Measurements from ENCODE around the gene IL16.

The IL16 gene

GRCh38 chr15:81308260-81308659 lies 111.6 kb downstream of the IL16 start:
- TF ChIP-seq, protein P1, sequence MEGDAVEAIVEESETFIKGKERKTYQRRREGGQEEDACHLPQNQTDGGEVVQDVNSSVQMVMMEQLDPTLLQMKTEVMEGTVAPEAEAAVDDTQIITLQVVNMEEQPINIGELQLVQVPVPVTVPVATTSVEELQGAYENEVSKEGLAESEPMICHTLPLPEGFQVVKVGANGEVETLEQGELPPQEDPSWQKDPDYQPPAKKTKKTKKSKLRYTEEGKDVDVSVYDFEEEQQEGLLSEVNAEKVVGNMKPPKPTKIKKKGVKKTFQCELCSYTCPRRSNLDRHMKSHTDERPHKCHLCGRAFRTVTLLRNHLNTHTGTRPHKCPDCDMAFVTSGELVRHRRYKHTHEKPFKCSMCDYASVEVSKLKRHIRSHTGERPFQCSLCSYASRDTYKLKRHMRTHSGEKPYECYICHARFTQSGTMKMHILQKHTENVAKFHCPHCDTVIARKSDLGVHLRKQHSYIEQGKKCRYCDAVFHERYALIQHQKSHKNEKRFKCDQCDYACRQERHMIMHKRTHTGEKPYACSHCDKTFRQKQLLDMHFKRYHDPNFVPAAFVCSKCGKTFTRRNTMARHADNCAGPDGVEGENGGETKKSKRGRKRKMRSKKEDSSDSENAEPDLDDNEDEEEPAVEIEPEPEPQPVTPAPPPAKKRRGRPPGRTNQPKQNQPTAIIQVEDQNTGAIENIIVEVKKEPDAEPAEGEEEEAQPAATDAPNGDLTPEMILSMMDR (IDR thresholded peaks at IDR 0.05; ENCODE audit: borderline replicate concordance, control extremely low read depth, extremely low read depth, insufficient read depth, missing control alignments), result no peak
- no peak for DNase-seq (ENCODE audit: low spot score)
- in situ Hi-C loops (cut with MboI; ENCODE audit: low sequenced_read_pairs, unreplicated experiment), result no loop called here

GRCh38 chr15:81309647-81310450 lies 113.2 kb downstream of the IL16 start:
- TF ChIP-seq, protein P1 (IDR thresholded peaks at IDR 0.05; ENCODE audit: borderline replicate concordance, control extremely low read depth, extremely low read depth, insufficient read depth, missing control alignments), result no peak
- DNase-seq (ENCODE audit: low spot score), result no peak
- in situ Hi-C loops (cut with MboI; ENCODE audit: low sequenced_read_pairs, unreplicated experiment), result no loop called here

DNA sequence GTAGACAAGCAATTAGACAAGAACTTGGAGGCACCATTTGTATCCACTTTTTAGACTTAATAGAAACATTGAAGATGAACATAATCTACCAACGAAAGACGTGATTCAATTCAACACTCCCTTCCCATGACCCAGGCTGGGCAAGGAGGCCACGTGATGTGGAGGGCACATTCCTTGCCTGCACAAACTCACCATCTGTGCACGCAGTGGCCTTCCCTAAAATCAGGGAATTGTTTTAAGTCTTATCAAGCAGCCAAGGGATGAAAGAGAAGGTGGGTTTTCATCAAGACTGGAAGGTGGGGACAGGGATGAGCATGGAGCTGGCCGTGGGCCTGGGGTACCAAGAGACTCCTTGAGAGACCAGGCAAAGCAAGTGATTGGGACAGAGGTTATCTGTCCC lies 113.8 kb downstream of the IL16 start:
- no peak for DNase-seq (ENCODE audit: low spot score)
- TF ChIP-seq, protein P1 (IDR thresholded peaks at IDR 0.05; ENCODE audit: borderline replicate concordance, control extremely low read depth, extremely low read depth, insufficient read depth, missing control alignments), result no peak
- in situ Hi-C loops (cut with MboI; ENCODE audit: low sequenced_read_pairs, unreplicated experiment), result no loop called here

DNA sequence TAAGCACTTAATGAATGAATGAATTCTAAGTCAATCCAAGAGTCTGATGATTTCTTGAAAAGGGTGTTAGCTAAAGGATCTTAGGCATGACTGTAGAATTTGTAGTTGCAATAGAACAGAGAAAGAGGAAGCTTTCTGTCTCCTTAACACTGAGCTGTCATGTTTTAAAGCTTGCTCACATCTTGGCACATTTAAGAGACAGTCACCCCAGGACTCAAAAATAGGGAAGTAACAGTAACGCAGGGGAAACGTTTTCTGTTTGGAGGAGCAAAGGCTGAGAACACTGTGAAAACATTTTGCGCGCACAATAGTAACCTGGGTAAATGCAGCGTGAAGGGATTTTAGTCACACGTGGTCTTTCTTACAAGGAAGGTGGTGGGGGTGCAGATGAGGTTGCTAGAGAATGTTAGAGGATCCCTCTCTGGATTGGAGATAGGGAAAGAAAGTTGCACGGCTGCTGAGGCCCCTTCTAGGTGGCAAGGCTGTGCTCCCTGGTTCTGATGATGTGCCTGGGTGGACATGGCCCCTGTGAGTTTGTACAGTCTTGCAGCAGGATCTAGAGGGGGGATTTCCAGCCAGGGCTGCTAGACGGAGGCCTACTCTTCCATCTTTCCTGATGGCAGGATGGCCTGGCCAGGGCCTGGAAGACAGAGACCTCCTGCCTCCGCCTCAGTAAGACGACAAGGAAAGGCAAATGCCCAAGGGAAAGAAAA lies 115.2 kb downstream of the IL16 start:
- in situ Hi-C loops (cut with MboI; ENCODE audit: low sequenced_read_pairs, unreplicated experiment), result no loop called here
- TF ChIP-seq, protein P1 (IDR thresholded peaks at IDR 0.05; ENCODE audit: borderline replicate concordance, control extremely low read depth, extremely low read depth, insufficient read depth, missing control alignments), result no peak
- no peak for DNase-seq (ENCODE audit: low spot score)

- TF ChIP-seq, protein P1 (IDR thresholded peaks at IDR 0.05; ENCODE audit: borderline replicate concordance, control extremely low read depth, extremely low read depth, insufficient read depth, missing control alignments), result no peak
- in situ Hi-C loops (cut with MboI; ENCODE audit: low sequenced_read_pairs, unreplicated experiment), result no loop called here
- no peak for DNase-seq (ENCODE audit: low spot score)
These were observed 116.3 kb downstream of the IL16 start for GRCh38 chr15:81312790-81313543.

GRCh38 chr15:81313686-81314085 lies 117.0 kb downstream of the IL16 start:
- in situ Hi-C loops (cut with MboI; ENCODE audit: low sequenced_read_pairs, unreplicated experiment), result no loop called here
- DNase-seq (ENCODE audit: low spot score), result no peak
- TF ChIP-seq, protein P1 (IDR thresholded peaks at IDR 0.05; ENCODE audit: borderline replicate concordance, control extremely low read depth, extremely low read depth, insufficient read depth, missing control alignments), result no peak
